ENCODE results near the gene RIMS4.
"Not testable (repeated sequence)": the region's sequence is repeated elsewhere in the genome, so short reads cannot be mapped to it uniquely, and the experiment has no call there.

Gene RIMS4

DNA sequence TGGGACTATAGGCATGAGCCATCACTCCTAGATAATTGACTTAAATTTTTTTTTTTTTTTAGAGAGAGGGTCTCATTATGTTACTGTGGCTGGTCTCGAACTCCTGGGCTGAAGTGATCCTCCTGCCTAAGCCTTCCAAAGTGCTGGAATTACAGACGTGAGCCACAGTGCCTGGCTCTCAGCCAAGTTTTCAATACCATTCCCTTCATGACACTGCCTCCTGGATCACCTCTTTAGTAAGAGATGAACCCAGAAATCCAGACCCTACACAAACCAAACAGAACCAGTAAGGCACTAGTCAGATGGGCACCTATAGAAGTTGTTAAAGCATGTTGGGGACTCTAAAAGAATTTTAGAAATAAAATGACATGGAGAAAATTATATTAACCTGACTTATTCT lies 18.3 kb upstream of the RIMS4 start:
- Histone ChIP-seq H3K79me2 (ENCODE audit: insufficient read depth, low read length) (no peaks in the 10 kb centered on the region), H3K4me3 (ENCODE audit: low read length, poor library complexity, severe bottlenecking) (no peak overlapping the region), H3K9me2 (replicated peaks; ENCODE audit: low read depth, low read length) (no peaks in the 10 kb centered on the region), H2AFZ (ENCODE audit: low read length) (no peak overlapping the region), H3F3A (ENCODE audit: low read depth) (no peaks in the 10 kb centered on the region), H3K9me3 (ENCODE audit: insufficient read depth, low read depth, low read length) (no peaks in the 10 kb centered on the region), H3K9ac (ENCODE audit: low read depth, low read length, poor library complexity, severe bottlenecking) (no peak overlapping the region), H3K36me3 (ENCODE audit: insufficient read depth, low read length) (no peaks in the 10 kb centered on the region), H3K4me2 (ENCODE audit: low read depth, low read length, poor library complexity, severe bottlenecking) (no peak overlapping the region), H3K4me1 (ENCODE audit: insufficient read depth, low read length, poor library complexity, severe bottlenecking) (no peaks in the 10 kb centered on the region), H4K20me1 (ENCODE audit: insufficient read depth, low read length, poor library complexity, severe bottlenecking) (no peaks in the 10 kb centered on the region), H3K27me3 (ENCODE audit: insufficient read depth, low read length, poor library complexity, severe bottlenecking) (peaks cover 6% of the 10 kb centered on the region)
- TF ChIP-seq, protein P1, sequence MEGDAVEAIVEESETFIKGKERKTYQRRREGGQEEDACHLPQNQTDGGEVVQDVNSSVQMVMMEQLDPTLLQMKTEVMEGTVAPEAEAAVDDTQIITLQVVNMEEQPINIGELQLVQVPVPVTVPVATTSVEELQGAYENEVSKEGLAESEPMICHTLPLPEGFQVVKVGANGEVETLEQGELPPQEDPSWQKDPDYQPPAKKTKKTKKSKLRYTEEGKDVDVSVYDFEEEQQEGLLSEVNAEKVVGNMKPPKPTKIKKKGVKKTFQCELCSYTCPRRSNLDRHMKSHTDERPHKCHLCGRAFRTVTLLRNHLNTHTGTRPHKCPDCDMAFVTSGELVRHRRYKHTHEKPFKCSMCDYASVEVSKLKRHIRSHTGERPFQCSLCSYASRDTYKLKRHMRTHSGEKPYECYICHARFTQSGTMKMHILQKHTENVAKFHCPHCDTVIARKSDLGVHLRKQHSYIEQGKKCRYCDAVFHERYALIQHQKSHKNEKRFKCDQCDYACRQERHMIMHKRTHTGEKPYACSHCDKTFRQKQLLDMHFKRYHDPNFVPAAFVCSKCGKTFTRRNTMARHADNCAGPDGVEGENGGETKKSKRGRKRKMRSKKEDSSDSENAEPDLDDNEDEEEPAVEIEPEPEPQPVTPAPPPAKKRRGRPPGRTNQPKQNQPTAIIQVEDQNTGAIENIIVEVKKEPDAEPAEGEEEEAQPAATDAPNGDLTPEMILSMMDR (conservative IDR thresholded peaks at IDR 0.05; ENCODE audit: low read length) = no peak
- no peak for TF ChIP-seq EZH2phosphoT487 (IDR thresholded peaks at IDR 0.05; ENCODE audit: borderline replicate concordance)

DNA sequence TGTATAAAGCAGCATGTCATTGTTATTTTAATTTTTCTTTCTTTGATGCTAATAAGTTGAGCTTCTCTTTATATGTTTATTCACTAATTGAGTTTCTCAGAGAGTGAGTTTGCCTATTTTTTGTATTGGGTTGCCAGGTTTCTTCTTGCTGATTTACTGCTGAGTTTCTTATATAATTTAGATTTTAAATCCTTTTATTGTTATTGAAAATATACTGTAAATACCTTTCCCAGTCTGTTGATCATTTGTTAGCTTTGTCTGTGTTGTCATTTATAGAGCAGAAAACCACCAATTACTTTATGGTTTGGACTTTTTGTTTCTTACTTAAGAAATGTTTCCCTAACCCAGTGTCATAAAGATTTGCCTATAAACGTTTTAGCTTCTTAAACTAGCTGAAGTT lies 17.1 kb upstream of the RIMS4 start:
- no peaks in the 10 kb centered on the region for H3K27me3 ChIP-seq (ENCODE audit: insufficient read depth, low read length, poor library complexity, severe bottlenecking)

DNA sequence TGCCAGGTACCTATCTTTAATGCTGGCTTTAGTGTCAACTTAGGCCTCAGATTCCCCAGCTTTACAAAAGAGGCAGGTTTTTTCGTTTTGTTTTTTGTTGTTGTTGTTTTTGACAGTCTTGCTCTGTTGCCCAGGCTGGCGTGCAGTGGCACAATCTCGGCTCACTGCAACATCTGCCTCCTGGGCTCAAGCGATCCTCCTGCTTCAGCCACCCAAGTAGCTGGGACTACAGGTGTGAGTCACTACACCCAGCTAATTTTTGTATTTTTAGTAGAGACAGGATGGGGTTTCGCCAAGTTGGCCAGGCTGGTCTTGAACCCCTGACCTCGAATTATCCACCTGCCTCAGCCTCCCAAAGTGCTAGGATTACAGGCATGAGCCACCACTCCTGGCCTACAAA lies 11.2 kb upstream of the RIMS4 start:
- not testable (repeated sequence) for H3K36me3 ChIP-seq (ENCODE audit: insufficient read depth, low read length); H3K27me3 ChIP-seq (ENCODE audit: insufficient read depth, low read length, poor library complexity, severe bottlenecking); H3K9me2 ChIP-seq (replicated peaks; ENCODE audit: low read depth, low read length); H3K4me3 ChIP-seq (ENCODE audit: low read length, poor library complexity, severe bottlenecking); H3K9ac ChIP-seq (ENCODE audit: low read depth, low read length, poor library complexity, severe bottlenecking); H3K9me3 ChIP-seq (ENCODE audit: insufficient read depth, low read depth, low read length); H3K79me2 ChIP-seq (ENCODE audit: insufficient read depth, low read length); H3K4me1 ChIP-seq (ENCODE audit: insufficient read depth, low read length, poor library complexity, severe bottlenecking); H2AFZ ChIP-seq (ENCODE audit: low read length); H3K4me2 ChIP-seq (ENCODE audit: low read depth, low read length, poor library complexity, severe bottlenecking); H3F3A ChIP-seq (ENCODE audit: low read depth); H4K20me1 ChIP-seq (ENCODE audit: insufficient read depth, low read length, poor library complexity, severe bottlenecking)

More for the DNA sequence above, 17.1 kb upstream of the RIMS4 start:
- H3K79me2 ChIP-seq (ENCODE audit: insufficient read depth, low read length) = no peaks in the 10 kb centered on the region
- H2AFZ ChIP-seq (ENCODE audit: low read length) = no peak overlapping the region
- H3K9me2 ChIP-seq (replicated peaks; ENCODE audit: low read depth, low read length) = no peaks in the 10 kb centered on the region
- no peak overlapping the region for H3K4me3 ChIP-seq (ENCODE audit: low read length, poor library complexity, severe bottlenecking)
- H3K4me2 ChIP-seq (ENCODE audit: low read depth, low read length, poor library complexity, severe bottlenecking) = no peak overlapping the region
- H3K36me3 ChIP-seq (ENCODE audit: insufficient read depth, low read length) = no peaks in the 10 kb centered on the region
- H3F3A ChIP-seq (ENCODE audit: low read depth) = no peaks in the 10 kb centered on the region
- H3K9ac ChIP-seq (ENCODE audit: low read depth, low read length, poor library complexity, severe bottlenecking) = no peak overlapping the region
- H4K20me1 ChIP-seq (ENCODE audit: insufficient read depth, low read length, poor library complexity, severe bottlenecking) = no peaks in the 10 kb centered on the region
- H3K4me1 ChIP-seq (ENCODE audit: insufficient read depth, low read length, poor library complexity, severe bottlenecking) = no peaks in the 10 kb centered on the region
- H3K9me3 ChIP-seq (ENCODE audit: insufficient read depth, low read depth, low read length) = no peaks in the 10 kb centered on the region
- TF ChIP-seq, protein P1 (conservative IDR thresholded peaks at IDR 0.05; ENCODE audit: low read length) = no peak
- no peak for TF ChIP-seq EZH2phosphoT487 (IDR thresholded peaks at IDR 0.05; ENCODE audit: borderline replicate concordance)

DNA sequence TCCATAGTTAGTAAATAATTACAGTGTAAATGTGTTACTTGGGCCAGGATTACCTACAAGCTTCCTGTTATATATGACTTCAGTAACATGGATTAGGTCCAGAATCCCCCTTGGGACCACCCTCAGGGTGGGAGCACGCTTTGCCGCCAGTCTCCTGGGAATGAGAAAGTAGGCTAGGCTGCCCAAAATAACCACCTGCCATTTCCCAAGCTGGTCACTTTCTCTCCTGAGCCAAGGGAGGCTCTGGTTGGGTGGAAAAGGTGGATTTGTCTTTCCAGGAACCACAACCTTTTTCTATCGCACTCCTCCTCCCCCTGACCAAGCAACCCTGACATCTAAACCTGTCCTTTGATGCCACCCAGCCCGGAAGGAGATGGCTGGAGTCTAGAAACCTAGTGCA lies 9.6 kb upstream of the RIMS4 start:
- Histone ChIP-seq H3F3A (ENCODE audit: low read depth) (no peaks in the 10 kb centered on the region), H3K4me3 (ENCODE audit: low read length, poor library complexity, severe bottlenecking) (no peak overlapping the region), H3K9me3 (ENCODE audit: insufficient read depth, low read depth, low read length) (no peaks in the 10 kb centered on the region), H3K4me2 (ENCODE audit: low read depth, low read length, poor library complexity, severe bottlenecking) (no peak overlapping the region), H4K20me1 (ENCODE audit: insufficient read depth, low read length, poor library complexity, severe bottlenecking) (no peaks in the 10 kb centered on the region), H3K4me1 (ENCODE audit: insufficient read depth, low read length, poor library complexity, severe bottlenecking) (no peaks in the 10 kb centered on the region), H3K27me3 (ENCODE audit: insufficient read depth, low read length, poor library complexity, severe bottlenecking) (no peaks in the 10 kb centered on the region), H3K79me2 (ENCODE audit: insufficient read depth, low read length) (no peaks in the 10 kb centered on the region), H3K9ac (ENCODE audit: low read depth, low read length, poor library complexity, severe bottlenecking) (no peak overlapping the region), H2AFZ (ENCODE audit: low read length) (no peak overlapping the region), H3K36me3 (ENCODE audit: insufficient read depth, low read length) (no peaks in the 10 kb centered on the region), H3K9me2 (replicated peaks; ENCODE audit: low read depth, low read length) (no peaks in the 10 kb centered on the region)
- TF ChIP-seq, protein P1 (conservative IDR thresholded peaks at IDR 0.05; ENCODE audit: low read length) = no peak
- TF ChIP-seq EZH2phosphoT487 (IDR thresholded peaks at IDR 0.05; ENCODE audit: borderline replicate concordance) = no peak
